HEK293T (cell line): ENCODE data around the gene MPP7.
"Not testable (repeated sequence)": the region's sequence is repeated elsewhere in the genome, so short reads cannot be mapped to it uniquely, and the experiment has no call there.

Source experiments
- ARNT ChIP-seq: fragments of 450-650 bp; IDR thresholded peaks from 2 replicates; pipeline ENCODE4 v1.6.1; 2017; ENCODE audit warnings: mild to moderate bottlenecking
- FOXA1 ChIP-seq: fragments of 450-650 bp; IDR thresholded peaks from 2 replicates; pipeline ENCODE4 v1.6.1; 2016; ENCODE audit warnings: mild to moderate bottlenecking
- FOXK2 ChIP-seq: fragments of 450-650 bp; IDR thresholded peaks from 2 replicates; pipeline ENCODE4 v1.6.1; 2016; ENCODE audit warnings: mild to moderate bottlenecking
- FOXM1 ChIP-seq: fragments of 450-650 bp; IDR thresholded peaks from 2 replicates; pipeline ENCODE4 v1.6.1; 2017; ENCODE audit warnings: mild to moderate bottlenecking, borderline replicate concordance
- LEF1 ChIP-seq: fragments of 450-650 bp; IDR thresholded peaks from 2 replicates; pipeline ENCODE4 v1.6.1; 2017; ENCODE audit warnings: mild to moderate bottlenecking, borderline replicate concordance
- SP1 ChIP-seq: fragments of 450-650 bp; IDR thresholded peaks from 2 replicates; pipeline ENCODE4 v1.6.1; 2017
- ZNF384 ChIP-seq: fragments of 450-650 bp; IDR thresholded peaks from 2 replicates; pipeline ENCODE4 v1.6.1; 2016

DNA sequence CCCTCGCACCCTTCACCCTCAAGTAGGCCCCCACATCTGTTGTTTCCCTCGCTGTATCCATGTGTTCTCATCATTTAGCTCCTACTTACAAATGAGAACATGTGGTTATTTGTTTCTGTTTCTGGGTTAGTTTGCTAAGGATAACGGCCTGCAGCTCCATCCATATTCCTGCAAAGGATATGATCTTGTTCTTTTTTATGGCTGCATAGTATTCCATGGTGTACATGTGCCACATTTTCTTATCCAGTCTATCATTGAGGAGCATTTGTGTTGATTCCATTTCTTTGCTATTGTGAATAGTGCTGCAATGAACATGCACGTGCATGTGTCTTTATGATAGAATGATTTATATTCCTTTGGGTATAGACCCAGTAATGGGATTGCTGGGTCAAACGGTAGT, 38.8 kb upstream of the MPP7 start:
- TF ChIP-seq SP1, FOXM1, FOXK2, FOXA1, ZNF384, LEF1, ARNT: not testable (repeated sequence)
